DND-41 (cell line): ENCODE measurements around the gene CLP1.

Source experiments
- CTCF ChIP-seq: IDR thresholded peaks from 2 replicates; pipeline ENCODE4 v1.5.1; 2012; ENCODE audit warnings: borderline replicate concordance, low read length, moderate library complexity, mild to moderate bottlenecking; ENCODE audit not compliant: poor library complexity, severe bottlenecking; ENCODE audit errors: extremely low read depth
- EZH2 ChIP-seq: IDR thresholded peaks from 3 replicates; pipeline ENCODE4 v1.6.1; 2012; ENCODE audit warnings: borderline replicate concordance, low read depth, mild to moderate bottlenecking, moderate library complexity, low read length, inconsistent platforms; ENCODE audit not compliant: severe bottlenecking

GRCh38 chr11:57644748-57645688, 12.5 kb upstream of the CLP1 start:
- TF ChIP-seq CTCF (peak; percentile 88), EZH2 (no peak)
